Measurements from ENCODE around the gene FCGBP.
A peak's percentile ranks its signal among the peaks of the same experiment; 100 is the strongest.
"Not testable (repeated sequence)": the region's sequence is repeated elsewhere in the genome, so short reads cannot be mapped to it uniquely, and the experiment has no call there.

FCGBP gene

GRCh38 chr19:39916851-39917396, 17.5 kb downstream of the FCGBP start:
- DNase-seq, result no peak

DNA sequence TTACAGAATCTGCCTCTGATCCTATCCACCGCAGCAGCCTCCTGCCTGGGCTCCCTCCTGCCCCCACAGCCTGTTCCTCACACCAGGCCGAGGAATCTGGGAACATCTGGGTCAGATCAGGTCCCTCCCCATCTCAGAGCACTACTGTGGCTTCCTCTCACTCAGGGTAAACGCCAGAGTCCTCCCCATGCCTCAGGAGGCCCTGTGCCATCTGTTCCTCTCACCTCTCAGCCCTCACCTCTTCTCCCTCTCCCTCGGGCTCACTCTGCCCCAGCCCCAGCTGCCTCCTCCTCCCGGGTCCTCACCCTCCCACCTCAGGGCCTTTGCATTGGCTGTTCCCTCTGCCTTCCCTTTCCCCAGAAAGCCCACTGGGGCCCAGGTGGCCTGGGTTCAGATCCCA, 18.2 kb downstream of the FCGBP start:
- DNase-seq, result no peak

GRCh38 chr19:39915848-39916215, 18.6 kb downstream of the FCGBP start:
- DNase-seq, result no peak

GRCh38 chr19:39915101-39915847, 19.2 kb downstream of the FCGBP start:
- DNase-seq, result no peak

DNA sequence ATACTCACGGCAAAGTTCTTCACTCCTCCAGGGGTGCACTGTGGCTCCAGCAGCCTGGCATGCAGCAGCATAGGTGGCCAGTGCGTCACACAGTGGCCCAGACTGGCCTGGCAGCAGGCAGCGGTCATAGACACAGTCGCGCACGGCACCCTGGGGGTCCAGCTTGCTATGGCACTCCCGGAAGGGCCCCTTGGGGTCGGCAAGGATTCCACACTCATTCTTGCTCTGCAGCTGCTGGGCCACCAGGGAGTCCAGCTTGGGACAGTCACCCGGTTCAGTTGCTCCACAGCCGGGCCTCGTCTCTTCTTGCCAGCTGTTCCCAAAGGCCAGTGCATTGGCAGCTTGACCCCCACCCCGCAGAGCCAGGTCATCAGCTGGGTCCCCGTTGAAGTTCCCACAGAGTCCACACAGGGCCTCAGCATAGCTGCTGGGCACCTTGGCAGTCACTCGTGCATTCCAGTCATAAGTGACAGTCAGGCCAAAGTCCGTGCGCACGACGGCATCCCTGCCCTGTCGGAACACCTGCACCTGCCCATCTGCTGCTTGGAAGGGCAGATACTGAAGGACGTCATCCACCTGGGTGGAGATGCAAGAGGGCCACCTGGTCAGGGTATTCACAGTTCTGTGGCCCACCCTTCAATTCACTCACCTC, 20.6 kb downstream of the FCGBP start:
- DNase-seq, result no peak

DNA sequence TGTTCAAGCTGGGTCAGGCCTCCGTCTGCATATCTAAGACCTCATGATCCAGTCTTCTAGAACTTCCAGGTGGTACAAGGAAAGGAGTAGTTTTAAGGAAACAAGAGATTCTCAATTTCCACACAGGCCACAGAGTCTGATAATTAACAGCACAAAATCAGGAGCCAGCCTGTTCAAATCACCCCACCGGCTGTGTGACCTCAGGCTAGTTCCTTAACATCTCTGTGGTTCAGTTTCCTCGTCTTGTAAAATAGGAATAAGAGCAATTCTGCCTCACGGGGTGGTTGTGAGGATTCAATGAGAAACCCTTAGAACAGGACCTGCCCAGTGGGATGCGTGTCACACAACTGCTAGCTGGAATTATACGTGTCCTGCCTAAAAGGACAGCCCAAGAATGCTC, 25.6 kb downstream of the FCGBP start:
- no peak for DNase-seq

DNA sequence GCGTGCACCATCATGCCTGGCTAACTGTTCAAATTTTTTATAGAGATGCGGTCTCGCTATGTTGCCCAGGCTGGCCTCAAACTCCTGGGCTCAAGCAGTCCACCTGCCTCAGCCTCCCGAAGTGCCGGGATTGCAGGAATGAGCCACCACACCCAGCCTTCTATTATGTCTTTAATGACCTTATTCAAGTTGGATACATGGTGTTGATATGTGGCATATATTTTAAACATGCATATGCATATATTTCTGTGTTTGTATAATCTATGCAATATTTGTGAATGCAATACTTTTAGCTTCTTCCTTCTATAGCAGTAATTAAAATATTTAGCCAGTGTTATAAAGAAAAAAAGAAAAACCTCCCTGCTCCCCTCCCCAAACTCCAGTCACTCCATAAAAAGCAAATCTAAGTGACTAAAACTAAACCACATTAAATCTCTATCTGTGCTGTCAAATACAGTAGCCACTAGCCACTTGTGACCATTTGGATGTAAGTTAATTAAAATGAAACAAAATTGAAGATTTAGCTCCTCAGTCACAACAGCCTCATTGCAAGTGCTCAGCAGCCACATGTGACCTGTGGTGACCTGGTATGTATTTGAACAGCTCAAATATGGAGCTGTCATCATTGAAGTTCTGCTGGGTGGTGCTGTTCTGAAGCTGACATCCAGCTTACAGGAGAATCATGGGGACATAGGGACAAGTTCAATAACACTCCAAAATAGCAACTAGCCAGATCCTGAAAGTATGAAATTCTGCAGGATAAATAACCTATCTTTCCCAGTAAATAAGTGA, 27.4 kb downstream of the FCGBP start:
- no peak for DNase-seq

- DNase-seq, result no peak
These were observed 28.2 kb downstream of the FCGBP start for GRCh38 chr19:39906283-39906682.

- DNase-seq, result not testable (repeated sequence)
These were observed 30.8 kb downstream of the FCGBP start for GRCh38 chr19:39903486-39904091.

DNA sequence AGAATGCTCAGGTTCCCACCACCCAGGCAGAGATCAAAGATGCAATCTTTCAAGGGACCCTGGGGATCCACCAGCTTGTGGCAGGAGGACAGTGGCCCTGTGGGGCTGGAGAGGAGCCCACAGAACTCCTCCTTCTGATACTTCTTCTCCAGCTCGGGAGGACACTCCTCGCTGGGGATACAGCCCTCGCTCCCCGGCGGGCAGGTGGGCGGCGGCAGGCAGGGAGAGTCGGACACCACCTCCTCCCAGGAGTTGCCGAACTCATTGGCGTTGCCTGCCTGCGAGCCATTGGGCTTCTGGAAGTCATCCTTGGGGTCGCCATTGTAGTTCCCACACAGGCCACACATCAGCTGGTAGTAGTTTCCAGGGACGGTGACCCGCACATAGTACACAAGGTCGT, 32.1 kb downstream of the FCGBP start:
- DNase-seq, result not testable (repeated sequence)

DNA sequence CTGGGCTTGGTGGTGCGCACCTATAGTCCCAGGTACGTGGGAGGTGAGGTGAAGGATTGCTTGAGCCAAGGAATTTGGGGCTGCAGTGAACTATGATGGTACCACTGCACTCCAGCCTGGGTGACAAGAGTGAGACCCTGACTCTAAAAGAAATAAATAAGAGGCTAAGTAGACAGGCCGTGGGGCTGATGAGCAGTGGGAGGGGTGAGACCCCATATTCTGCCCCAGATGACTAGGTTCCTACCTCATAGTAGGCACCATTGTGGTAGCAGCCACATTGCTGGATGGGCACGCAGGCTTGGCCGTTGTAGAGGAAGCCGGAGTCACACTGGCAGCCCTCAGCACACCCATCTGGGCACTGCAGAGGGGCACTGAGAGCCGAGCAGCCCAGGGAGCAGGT, 32.8 kb downstream of the FCGBP start:
- DNase-seq, result not testable (repeated sequence)

GRCh38 chr19:39898858-39899257, 35.6 kb downstream of the FCGBP start:
- DNase-seq, result not testable (repeated sequence)

DNA sequence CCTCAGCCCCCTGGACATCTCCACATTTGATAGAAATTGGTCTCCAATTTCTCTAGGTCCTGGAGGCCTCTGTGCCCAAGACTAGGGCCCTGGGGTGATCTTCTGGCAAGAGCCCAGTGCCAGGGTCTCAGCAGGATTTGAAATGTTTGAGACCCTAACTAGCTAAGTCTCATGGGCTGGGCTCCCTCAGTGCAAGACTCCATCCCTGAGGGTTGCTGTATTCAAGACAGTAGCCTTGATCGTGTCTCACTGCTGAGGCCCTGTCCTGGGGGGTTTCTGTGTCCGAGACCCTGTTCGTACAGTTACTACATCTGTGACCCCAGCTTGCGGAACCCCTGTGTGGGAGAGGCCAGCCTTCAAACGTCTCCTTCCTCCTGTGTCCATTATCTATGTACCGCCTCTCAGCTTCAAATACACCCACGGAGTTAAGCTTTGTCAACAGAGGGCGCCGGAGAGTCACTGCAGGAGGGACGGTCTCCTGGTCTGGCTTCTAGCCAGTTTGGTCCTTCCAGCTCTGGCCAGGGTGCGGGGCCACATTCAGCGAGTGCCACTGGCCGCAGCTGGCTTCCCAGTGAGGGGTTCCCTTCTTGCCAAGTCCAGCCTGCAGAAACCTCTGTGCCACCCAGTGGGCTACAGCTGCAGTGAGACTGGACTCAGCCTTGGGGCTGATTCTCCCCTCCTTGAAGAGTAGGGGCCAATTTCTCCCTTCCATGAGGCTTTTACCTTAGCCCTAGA, 36.8 kb downstream of the FCGBP start:
- peak; percentile 66 for DNase-seq

DNA sequence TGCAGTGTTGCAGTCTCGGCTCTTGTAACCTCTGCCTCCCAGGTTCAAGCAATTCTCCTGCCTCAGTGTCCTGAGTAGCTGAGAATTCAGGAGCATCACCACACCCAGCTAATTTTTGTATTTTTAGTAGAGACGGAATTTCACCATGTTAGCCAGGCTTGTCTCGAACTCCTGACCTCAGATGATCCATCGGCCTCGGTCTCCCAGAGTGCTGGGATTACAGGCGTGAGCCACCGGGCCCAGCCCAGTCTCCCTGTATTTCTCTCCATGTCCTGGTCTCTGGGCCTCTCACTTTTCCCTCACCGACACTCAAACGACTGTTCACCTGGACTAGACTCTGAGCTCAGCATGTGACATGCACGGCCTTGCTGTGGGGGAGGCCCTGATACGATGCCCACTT, 39.3 kb downstream of the FCGBP start:
- DNase-seq, result not testable (repeated sequence)

DNA sequence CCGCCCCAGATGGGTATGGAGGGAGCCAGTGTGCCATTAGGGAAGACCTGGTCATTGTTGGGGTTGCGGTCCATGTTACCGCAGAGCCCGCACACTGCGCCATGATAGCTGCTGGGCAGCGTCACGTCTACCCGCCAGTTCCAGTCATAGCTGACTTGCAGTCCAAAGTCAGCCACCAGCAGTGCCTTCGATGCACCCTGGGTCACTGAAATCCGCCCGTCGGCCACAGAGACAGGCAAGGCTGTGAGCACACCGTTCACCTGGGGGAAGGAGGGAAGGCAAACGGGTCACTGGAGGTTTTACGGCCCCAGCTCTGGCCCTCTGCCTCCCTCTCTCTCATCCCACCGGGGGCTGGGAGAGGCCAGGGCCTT, 40.2 kb downstream of the FCGBP start:
- DNase-seq, result not testable (repeated sequence)

- DNase-seq, result peak; percentile 46
These were observed 40.8 kb downstream of the FCGBP start for GRCh38 chr19:39893366-39894235.

- not testable (repeated sequence) for DNase-seq
These were observed 41.9 kb downstream of the FCGBP start for GRCh38 chr19:39892506-39892902.

- DNase-seq, result not testable (repeated sequence)
These were observed 42.6 kb downstream of the FCGBP start for GRCh38 chr19:39891660-39892505.

DNA sequence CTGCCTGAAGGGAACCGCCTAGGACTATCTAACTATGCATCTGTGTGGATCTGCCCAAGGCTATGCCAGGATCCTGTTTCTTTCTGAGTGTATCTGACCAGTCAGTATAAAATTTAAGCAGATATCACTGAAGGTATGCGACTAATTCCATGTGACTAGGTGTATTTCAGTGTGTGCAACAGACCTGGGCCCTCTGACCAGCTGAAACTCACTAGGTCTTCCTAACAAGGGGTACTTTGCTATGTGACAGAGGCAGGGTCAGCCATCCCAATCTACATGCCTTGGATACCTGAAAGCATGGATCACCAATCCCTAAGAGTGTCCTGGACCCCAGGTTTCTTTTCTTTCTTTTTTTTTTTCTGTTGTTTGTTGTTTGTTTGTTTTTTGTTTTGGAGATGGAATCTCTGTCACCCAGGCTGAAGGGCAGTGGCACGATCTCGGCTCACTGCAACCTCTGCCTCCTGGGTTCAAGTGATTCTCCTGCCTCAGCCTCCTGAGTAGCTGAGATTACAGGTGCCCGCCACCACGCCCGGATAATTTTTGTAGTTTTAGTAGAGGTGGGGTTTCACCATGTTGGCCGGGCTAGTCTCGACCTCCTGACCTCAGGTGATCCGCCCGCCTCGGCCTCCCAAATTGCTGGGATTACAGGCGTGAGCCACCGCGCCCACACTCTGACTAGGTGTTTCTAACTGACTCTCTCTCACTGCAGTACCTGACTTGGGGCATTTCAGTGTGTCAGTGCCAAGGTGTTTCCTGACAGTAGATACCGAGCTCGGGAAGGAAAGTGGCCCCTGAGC, 43.5 kb downstream of the FCGBP start:
- no peak for DNase-seq

Measured in stimulated activated CD8-positive, alpha-beta memory T cell treated with anti-CD3 and anti-CD28 coated beads, Interleukin-4, amount 100 ng/mL, for 48 hours (primary cell).